ENCODE results near the gene TNFRSF21. TPM values are rescaled to one million over a fixed set of nuclear protein-coding genes. Genes with fewer than 3 reads are reported as not detected.
A peak's percentile ranks its signal among the peaks of the same experiment; 100 is the strongest.
"Not testable (repeated sequence)": the region's sequence is repeated elsewhere in the genome, so short reads cannot be mapped to it uniquely, and the experiment has no call there.

TNFRSF21 gene
- total RNA-seq, 1 experiment from 2014 or later: 117 TPM

- no peak for DNase-seq (ENCODE audit: low spot score)
These were observed 11.9 kb upstream of the TNFRSF21 start for GRCh38 chr6:47321577-47321976.

GRCh38 chr6:47319867-47320266 is 10.2 kb upstream of the TNFRSF21 start:
- no peak for DNase-seq (ENCODE audit: low spot score)

- no peak for DNase-seq (ENCODE audit: low spot score)
These were observed 9.7 kb upstream of the TNFRSF21 start for GRCh38 chr6:47319382-47319781.

GRCh38 chr6:47318236-47318989 is 8.7 kb upstream of the TNFRSF21 start:
- DNase-seq (ENCODE audit: low spot score): peak; percentile 18

GRCh38 chr6:47315181-47315580 is 5.5 kb upstream of the TNFRSF21 start:
- DNase-seq (ENCODE audit: low spot score): not testable (repeated sequence)

GRCh38 chr6:47310131-47310480 is 401 bp upstream of the TNFRSF21 start:
- no peak for DNase-seq (ENCODE audit: low spot score)

GRCh38 chr6:47308552-47309290 is 984 bp downstream of the TNFRSF21 start:
- DNase-seq (ENCODE audit: low spot score): no peak

GRCh38 chr6:47308198-47308517 is 1.5 kb downstream of the TNFRSF21 start:
- DNase-seq (ENCODE audit: low spot score): no peak

GRCh38 chr6:47307362-47308197 is 2.1 kb downstream of the TNFRSF21 start:
- DNase-seq (ENCODE audit: low spot score): no peak

GRCh38 chr6:47306887-47307286 is 2.8 kb downstream of the TNFRSF21 start:
- no peak for DNase-seq (ENCODE audit: low spot score)

GRCh38 chr6:47303861-47304260 is 5.8 kb downstream of the TNFRSF21 start:
- DNase-seq (ENCODE audit: low spot score): no peak

- no peak for DNase-seq (ENCODE audit: low spot score)
These were observed 6.4 kb downstream of the TNFRSF21 start for GRCh38 chr6:47303342-47303741.

GRCh38 chr6:47302043-47302442 is 7.7 kb downstream of the TNFRSF21 start:
- DNase-seq (ENCODE audit: low spot score): no peak

GRCh38 chr6:47301441-47301840 is 8.3 kb downstream of the TNFRSF21 start:
- DNase-seq (ENCODE audit: low spot score): no peak

GRCh38 chr6:47300417-47300816 is 9.3 kb downstream of the TNFRSF21 start:
- DNase-seq (ENCODE audit: low spot score): no peak

GRCh38 chr6:47299965-47300364 is 9.7 kb downstream of the TNFRSF21 start:
- no peak for DNase-seq (ENCODE audit: low spot score)

GRCh38 chr6:47298475-47298874 is 11.2 kb downstream of the TNFRSF21 start:
- DNase-seq (ENCODE audit: low spot score): no peak

GRCh38 chr6:47294990-47295389 is 14.7 kb downstream of the TNFRSF21 start:
- no peak for DNase-seq (ENCODE audit: low spot score)

- no peak for DNase-seq (ENCODE audit: low spot score)
These were observed 16.8 kb downstream of the TNFRSF21 start for GRCh38 chr6:47292944-47293343.

- DNase-seq (ENCODE audit: low spot score): no peak
These were observed 17.7 kb downstream of the TNFRSF21 start for GRCh38 chr6:47292027-47292426.

- DNase-seq (ENCODE audit: low spot score): no peak
These were observed 19.4 kb downstream of the TNFRSF21 start for GRCh38 chr6:47290124-47290834.
